HepG2 (cell line): ENCODE measurements around the gene RPS15A. TPM values are rescaled to one million over a fixed set of nuclear protein-coding genes. Genes with fewer than 3 reads are reported as not detected.
A peak's percentile ranks its signal among the peaks of the same experiment; 100 is the strongest.

Source experiments
- AGO2 ChIP-seq: fragments of 200-400 bp; formaldehyde crosslinking; optimal IDR thresholded peaks from 2 replicates; pipeline ENCODE3; 2017; ENCODE audit warnings: mild to moderate bottlenecking, low read depth, low read length, moderate library complexity
- IKZF1 ChIP-seq: fragments of 450-650 bp; IDR thresholded peaks from 2 replicates; pipeline ENCODE4 v1.7.1; 2016
- MBD4 ChIP-seq: IDR thresholded peaks from 2 replicates; pipeline ENCODE4 v1.6.1; 2012; ENCODE audit warnings: low read length, inconsistent platforms, borderline replicate concordance
- NCOA2 ChIP-seq: sonication (generic); formaldehyde crosslinking; IDR thresholded peaks from 2 replicates; pipeline ENCODE4 v1.8.0; 2022; ENCODE audit warnings: inconsistent platforms
- RNF2 ChIP-seq: fragments of 450-650 bp; conservative IDR thresholded peaks from 2 replicates; pipeline ENCODE4 v1.6.1; 2016; ENCODE audit warnings: low read depth
- SOX13 ChIP-seq, 3 experiments: fragments of 450-650 bp in 1 of 3; sonication (generic) in 1 of 3; formaldehyde crosslinking in 1 of 3; IDR thresholded peaks in 2 of 3; conservative IDR thresholded peaks in 1 of 3; 2 replicates each; pipeline versions ENCODE4 v1.5.0 to v1.6.1; 2016 to 2020; ENCODE audit warnings: antibody characterized with exemption in 1 of 3, mild to moderate bottlenecking in 1 of 3, missing compliant biosample characterization in 1 of 3, missing genetic modification reagents in 1 of 3, moderate library complexity in 1 of 3
- SUZ12 ChIP-seq: fragments of 150-350 bp; IDR thresholded peaks from 2 replicates; pipeline ENCODE4 v1.6.1; 2014; ENCODE audit warnings: low read depth, low read length
- WIZ ChIP-seq: sonication (generic); formaldehyde crosslinking; IDR thresholded peaks from 2 replicates; pipeline ENCODE4 v1.5.1; 2020; ENCODE audit warnings: mild to moderate bottlenecking, missing genetic modification reagents
- XRCC5 ChIP-seq: fragments of 200-400 bp; formaldehyde crosslinking; optimal IDR thresholded peaks from 2 replicates; pipeline ENCODE3; 2017; ENCODE audit warnings: mild to moderate bottlenecking, low read length
- ZNF12 ChIP-seq: sonication (generic); formaldehyde crosslinking; IDR thresholded peaks from 2 replicates; pipeline ENCODE4 v1.5.0; 2020; ENCODE audit warnings: missing genetic modification reagents
- ZNF296 ChIP-seq: sonication (generic); formaldehyde crosslinking; conservative IDR thresholded peaks from 2 replicates; pipeline ENCODE4 v1.5.0; 2020; ENCODE audit warnings: mild to moderate bottlenecking, missing genetic modification reagents
- ZNF431 ChIP-seq: sonication (generic); formaldehyde crosslinking; IDR thresholded peaks from 2 replicates; pipeline ENCODE4 v1.9.0; 2022; ENCODE audit warnings: missing genetic modification reagents, low read depth, mild to moderate bottlenecking, borderline replicate concordance
- ZNF510 ChIP-seq: sonication (generic); formaldehyde crosslinking; IDR thresholded peaks from 2 replicates; pipeline ENCODE4 v1.4.0; 2020; ENCODE audit warnings: low read depth, mild to moderate bottlenecking, missing genetic modification reagents
- ZNF589 ChIP-seq: sonication (generic); formaldehyde crosslinking; conservative IDR thresholded peaks from 2 replicates; pipeline ENCODE4 v1.8.0; 2022; ENCODE audit warnings: mild to moderate bottlenecking, moderate library complexity, missing genetic modification reagents
- ZNF891 ChIP-seq: sonication (generic); formaldehyde crosslinking; IDR thresholded peaks from 2 replicates; pipeline ENCODE4 v1.5.0; 2020; ENCODE audit warnings: mild to moderate bottlenecking, missing genetic modification reagents
- ZSCAN9 ChIP-seq: IDR thresholded peaks from 2 replicates; pipeline ENCODE4 v1.6.1; 2016; ENCODE audit warnings: borderline replicate concordance
- polyA plus RNA-seq, 8 experiments: library from polyadenylated mRNA; depleted of rRNA in 3 of 8; stranded (reverse) in 7 of 8; unstranded in 1 of 8; fragments of >200 nt; fragmentation: Illumina TruSeq in 4 of 8; extraction: Trizol in 4 of 8; gene quantifications; 2 replicates each; pipeline versions ENCODE4 v1.2.1 to v1.2.3, GENCODE V29; 2011 to 2016; ENCODE audit warnings: low read depth in 4 of 8, missing spikeins in 1 of 8, mixed read lengths in 1 of 8; ENCODE audit not compliant: insufficient read depth in 1 of 8
- total RNA-seq, 5 experiments: library from RNA; depleted of rRNA; stranded (reverse); fragments of >200 nt; fragmentation: Illumina TruSeq; extraction: Trizol; gene quantifications; 2 replicates each; pipeline ENCODE4 v1.2.3, GENCODE V29; 2016; ENCODE audit warnings: low read depth in 1 of 5
- TF ChIP-seq, protein P1 (sequence below): fragments of 450-650 bp; IDR thresholded peaks from 2 replicates; pipeline ENCODE4 v1.6.1; 2016
- TF ChIP-seq, protein P2 (sequence below): sonication (generic); formaldehyde crosslinking; IDR thresholded peaks from 2 replicates; pipeline ENCODE4 v1.4.0; 2020; ENCODE audit warnings: missing genetic modification reagents, borderline replicate concordance
- TF ChIP-seq, protein P3 (sequence below): sonication (generic); formaldehyde crosslinking; IDR thresholded peaks from 2 replicates; pipeline ENCODE4 v1.8.0; 2022; ENCODE audit warnings: missing genetic modification reagents, low read depth, mild to moderate bottlenecking, borderline replicate concordance
- TF ChIP-seq, protein P4 (sequence below): sonication (generic); formaldehyde crosslinking; IDR thresholded peaks from 2 replicates; pipeline ENCODE4 v1.4.0; 2020; ENCODE audit warnings: low read depth, missing genetic modification reagents

Gene RPS15A
- total and polyA plus RNA-seq, 2 of the 13 experiments (the other 11 are each of a cell fraction or from before 2014, with no cell fraction given) = 5,489 to 9,457 TPM

DNA sequence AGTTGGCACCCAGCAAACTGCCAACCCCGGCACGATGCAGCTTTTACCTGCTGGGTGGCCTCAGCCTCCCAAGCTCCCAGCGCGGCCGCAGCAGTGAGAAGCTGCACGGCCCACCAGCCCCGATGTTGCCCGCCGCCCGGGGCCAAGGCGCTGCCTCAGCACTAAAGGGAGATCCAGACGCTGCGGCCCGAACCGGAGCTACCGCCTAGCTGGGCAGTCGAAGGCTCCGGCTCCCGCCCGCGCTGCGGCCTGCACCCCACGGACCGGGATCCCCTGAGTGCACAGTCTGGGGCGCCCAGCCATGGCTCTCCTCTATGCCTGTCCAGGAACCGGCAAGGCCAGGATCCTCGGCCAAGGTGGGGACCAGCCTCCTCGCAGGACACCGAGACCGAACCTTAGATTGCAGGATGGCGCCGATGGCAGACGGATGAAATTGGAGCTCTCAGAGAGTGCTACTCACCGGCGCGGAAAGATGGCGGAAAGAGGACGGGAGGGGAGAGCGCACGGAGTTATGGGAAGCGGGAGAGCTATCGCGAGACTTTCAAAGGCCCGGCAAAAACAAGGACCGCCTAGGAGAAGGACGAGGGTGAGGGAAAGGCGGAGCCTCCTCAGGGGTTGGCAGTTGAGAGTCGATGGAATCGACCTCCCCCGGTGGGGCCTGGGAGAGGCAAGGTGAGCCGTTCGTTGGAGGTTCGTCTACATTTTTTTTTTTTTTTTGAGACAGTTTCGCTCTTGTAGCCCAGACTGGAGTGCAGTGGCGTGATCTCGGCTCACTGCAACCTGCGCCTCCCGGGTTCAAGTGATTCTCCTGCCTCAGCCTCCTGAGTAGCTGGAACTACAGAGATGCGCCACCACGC, at the start of gene RPS15A (continued):
- TF ChIP-seq, protein P1, sequence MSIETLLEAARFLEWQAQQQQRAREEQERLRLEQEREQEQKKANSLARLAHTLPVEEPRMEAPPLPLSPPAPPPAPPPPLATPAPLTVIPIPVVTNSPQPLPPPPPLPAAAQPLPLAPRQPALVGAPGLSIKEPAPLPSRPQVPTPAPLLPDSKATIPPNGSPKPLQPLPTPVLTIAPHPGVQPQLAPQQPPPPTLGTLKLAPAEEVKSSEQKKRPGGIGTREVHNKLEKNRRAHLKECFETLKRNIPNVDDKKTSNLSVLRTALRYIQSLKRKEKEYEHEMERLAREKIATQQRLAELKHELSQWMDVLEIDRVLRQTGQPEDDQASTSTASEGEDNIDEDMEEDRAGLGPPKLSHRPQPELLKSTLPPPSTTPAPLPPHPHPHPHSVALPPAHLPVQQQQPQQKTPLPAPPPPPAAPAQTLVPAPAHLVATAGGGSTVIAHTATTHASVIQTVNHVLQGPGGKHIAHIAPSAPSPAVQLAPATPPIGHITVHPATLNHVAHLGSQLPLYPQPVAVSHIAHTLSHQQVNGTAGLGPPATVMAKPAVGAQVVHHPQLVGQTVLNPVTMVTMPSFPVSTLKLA = peak; percentile 42; the same call in 1 of the 2 replicates
- TF ChIP-seq AGO2 (peak; percentile 99), MBD4 (no peak), XRCC5 (peak; percentile 98), SOX13 (IDR thresholded peaks at IDR 0.05) (peak; percentile 84; the same call in 1 of the 2 replicates), SOX13 (CRISPR knock-in tag; conservative IDR thresholded peaks at IDR 0.05 in 1 of 2, IDR thresholded peaks at IDR 0.05 in 1 of 2) (no peak), ZNF510 (peak; percentile 92), ZNF12 (CRISPR knock-in tag) (peak; percentile 76; the same call in 1 of the 2 replicates), ZNF431 (CRISPR knock-in tag) (peak; percentile 84), NCOA2 (peak; percentile 69), ZNF589 (CRISPR knock-in tag) (peak; percentile 93; the same call in 1 of the 2 replicates), ZSCAN9 (CRISPR knock-in tag) (peak; percentile 96), ZNF296 (CRISPR knock-in tag) (peak; percentile 96), ZNF891 (CRISPR knock-in tag) (peak; percentile 100), WIZ (CRISPR knock-in tag) (peak; percentile 96), IKZF1 (no peak), SUZ12 (peak; percentile 53), RNF2 (peak; percentile 64; the same call in 1 of the 2 replicates)
- TF ChIP-seq, protein P2, sequence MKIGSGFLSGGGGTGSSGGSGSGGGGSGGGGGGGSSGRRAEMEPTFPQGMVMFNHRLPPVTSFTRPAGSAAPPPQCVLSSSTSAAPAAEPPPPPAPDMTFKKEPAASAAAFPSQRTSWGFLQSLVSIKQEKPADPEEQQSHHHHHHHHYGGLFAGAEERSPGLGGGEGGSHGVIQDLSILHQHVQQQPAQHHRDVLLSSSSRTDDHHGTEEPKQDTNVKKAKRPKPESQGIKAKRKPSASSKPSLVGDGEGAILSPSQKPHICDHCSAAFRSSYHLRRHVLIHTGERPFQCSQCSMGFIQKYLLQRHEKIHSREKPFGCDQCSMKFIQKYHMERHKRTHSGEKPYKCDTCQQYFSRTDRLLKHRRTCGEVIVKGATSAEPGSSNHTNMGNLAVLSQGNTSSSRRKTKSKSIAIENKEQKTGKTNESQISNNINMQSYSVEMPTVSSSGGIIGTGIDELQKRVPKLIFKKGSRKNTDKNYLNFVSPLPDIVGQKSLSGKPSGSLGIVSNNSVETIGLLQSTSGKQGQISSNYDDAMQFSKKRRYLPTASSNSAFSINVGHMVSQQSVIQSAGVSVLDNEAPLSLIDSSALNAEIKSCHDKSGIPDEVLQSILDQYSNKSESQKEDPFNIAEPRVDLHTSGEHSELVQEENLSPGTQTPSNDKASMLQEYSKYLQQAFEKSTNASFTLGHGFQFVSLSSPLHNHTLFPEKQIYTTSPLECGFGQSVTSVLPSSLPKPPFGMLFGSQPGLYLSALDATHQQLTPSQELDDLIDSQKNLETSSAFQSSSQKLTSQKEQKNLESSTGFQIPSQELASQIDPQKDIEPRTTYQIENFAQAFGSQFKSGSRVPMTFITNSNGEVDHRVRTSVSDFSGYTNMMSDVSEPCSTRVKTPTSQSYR = peak; percentile 48; the same call in 1 of the 2 replicates
- TF ChIP-seq, protein P3, sequence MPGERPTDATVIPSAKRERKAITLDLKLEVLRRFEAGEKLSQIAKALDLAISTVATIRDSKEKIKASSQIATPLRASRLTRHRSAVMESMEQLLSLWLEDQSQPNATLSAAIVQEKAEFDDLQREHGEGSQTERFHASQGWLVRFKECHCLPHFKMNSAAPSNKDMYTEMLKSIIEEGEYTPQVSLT = 0 out of 2 replicates have a peak, but pooled peaks have one; percentile 73
- TF ChIP-seq, protein P4, sequence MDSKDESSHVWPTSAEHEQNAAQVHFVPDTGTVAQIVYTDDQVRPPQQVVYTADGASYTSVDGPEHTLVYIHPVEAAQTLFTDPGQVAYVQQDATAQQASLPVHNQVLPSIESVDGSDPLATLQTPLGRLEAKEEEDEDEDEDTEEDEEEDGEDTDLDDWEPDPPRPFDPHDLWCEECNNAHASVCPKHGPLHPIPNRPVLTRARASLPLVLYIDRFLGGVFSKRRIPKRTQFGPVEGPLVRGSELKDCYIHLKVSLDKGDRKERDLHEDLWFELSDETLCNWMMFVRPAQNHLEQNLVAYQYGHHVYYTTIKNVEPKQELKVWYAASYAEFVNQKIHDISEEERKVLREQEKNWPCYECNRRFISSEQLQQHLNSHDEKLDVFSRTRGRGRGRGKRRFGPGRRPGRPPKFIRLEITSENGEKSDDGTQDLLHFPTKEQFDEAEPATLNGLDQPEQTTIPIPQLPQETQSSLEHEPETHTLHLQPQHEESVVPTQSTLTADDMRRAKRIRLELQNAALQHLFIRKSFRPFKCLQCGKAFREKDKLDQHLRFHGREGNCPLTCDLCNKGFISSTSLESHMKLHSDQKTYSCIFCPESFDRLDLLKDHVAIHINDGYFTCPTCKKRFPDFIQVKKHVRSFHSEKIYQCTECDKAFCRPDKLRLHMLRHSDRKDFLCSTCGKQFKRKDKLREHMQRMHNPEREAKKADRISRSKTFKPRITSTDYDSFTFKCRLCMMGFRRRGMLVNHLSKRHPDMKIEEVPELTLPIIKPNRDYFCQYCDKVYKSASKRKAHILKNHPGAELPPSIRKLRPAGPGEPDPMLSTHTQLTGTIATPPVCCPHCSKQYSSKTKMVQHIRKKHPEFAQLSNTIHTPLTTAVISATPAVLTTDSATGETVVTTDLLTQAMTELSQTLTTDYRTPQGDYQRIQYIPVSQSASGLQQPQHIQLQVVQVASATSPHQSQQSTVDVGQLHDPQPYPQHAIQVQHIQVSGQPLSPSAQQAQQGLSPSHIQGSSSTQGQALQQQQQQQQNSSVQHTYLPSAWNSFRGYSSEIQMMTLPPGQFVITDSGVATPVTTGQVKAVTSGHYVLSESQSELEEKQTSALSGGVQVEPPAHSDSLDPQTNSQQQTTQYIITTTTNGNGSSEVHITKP (CRISPR knock-in tag) = peak; percentile 86
